ENCODE data around the gene IGF2BP2.

Gene IGF2BP2

GRCh38 chr3:185784317-185784716 lies 40.5 kb downstream of the IGF2BP2 start:
- Histone ChIP-seq H3K14ac (ENCODE audit: low read length) (no peak overlapping the region), H4K8ac (ENCODE audit: low read depth, low read length) (no peak overlapping the region), H3K9ac (ENCODE audit: low read depth, low read length, poor library complexity) (no peak overlapping the region), H3K4ac (ENCODE audit: low read length) (no peak overlapping the region), H2BK12ac (ENCODE audit: low read length) (no peak overlapping the region), H3K27ac (replicated peaks; ENCODE audit: low read length) (no peak overlapping the region), H3K4me3 (ENCODE audit: low read length in 2 of 2) (no peak overlapping the region), H3K9me3 (replicated peaks in 1 of 2; ENCODE audit: control insufficient read depth in 2 of 2, insufficient read depth in 1 of 2, low read depth in 1 of 2, low read length in 2 of 2) (no peaks in the 10 kb centered on the region), H3K4me2 (ENCODE audit: insufficient read depth, low read length, poor library complexity, severe bottlenecking) (no peak overlapping the region), H2BK120ac (ENCODE audit: low read depth, low read length) (no peak overlapping the region), H3K36me3 (replicated peaks in 1 of 2; ENCODE audit: control insufficient read depth in 2 of 2, insufficient read depth in 2 of 2, low read length in 2 of 2) (peaks cover 3 to 37% of the 10 kb centered on the region in 2 donors), H3K18ac (ENCODE audit: low read length) (no peak overlapping the region), H3K4me1 (ENCODE audit: control insufficient read depth in 2 of 2, insufficient read depth in 1 of 2, low read depth in 1 of 2, low read length in 2 of 2) (peaks cover 0 to 8% of the 10 kb centered on the region in 2 donors), H3K79me1 (ENCODE audit: low read depth, low read length) (peaks cover 5% of the 10 kb centered on the region), H3K23ac (ENCODE audit: low read depth, low read length, poor library complexity) (no peak overlapping the region), H2AFZ (ENCODE audit: low read length) (no peak overlapping the region), H2BK15ac (ENCODE audit: low read length) (no peak overlapping the region), H4K91ac (ENCODE audit: low read depth, low read length, poor library complexity) (no peak overlapping the region), H2AK5ac (ENCODE audit: low read depth, low read length) (no peak overlapping the region), H2BK5ac (ENCODE audit: low read length) (no peak overlapping the region), H3K27me3 (ENCODE audit: control insufficient read depth in 3 of 3, insufficient read depth in 3 of 3, low read depth in 1 of 3, low read length in 3 of 3) (no peaks in the 10 kb centered on the region)
- DNase-seq (ENCODE audit: low spot score) = no peak
- no CpG with 5 or more reads among the region's 5 CpGs for WGBS, 2 donors (ENCODE audit: extremely low coverage in 2 of 2, insufficient read length in 2 of 2, insufficient replicate concordance in 1 of 2)

GRCh38 chr3:185781759-185782158 lies 43.1 kb downstream of the IGF2BP2 start:
- Histone ChIP-seq H3K4me2 (ENCODE audit: insufficient read depth, low read length, poor library complexity, severe bottlenecking) (no peak overlapping the region), H3K79me1 (ENCODE audit: low read depth, low read length) (peaks cover 5% of the 10 kb centered on the region), H3K14ac (ENCODE audit: low read length) (no peak overlapping the region), H2AFZ (ENCODE audit: low read length) (no peak overlapping the region), H3K4me1 (ENCODE audit: control insufficient read depth in 2 of 2, insufficient read depth in 1 of 2, low read depth in 1 of 2, low read length in 2 of 2) (peaks cover 0 to 5% of the 10 kb centered on the region in 2 donors), H4K91ac (ENCODE audit: low read depth, low read length, poor library complexity) (no peak overlapping the region), H2BK5ac (ENCODE audit: low read length) (no peak overlapping the region), H4K8ac (ENCODE audit: low read depth, low read length) (no peak overlapping the region), H3K27me3 (ENCODE audit: control insufficient read depth in 3 of 3, insufficient read depth in 3 of 3, low read depth in 1 of 3, low read length in 3 of 3) (no peaks in the 10 kb centered on the region), H3K9me3 (replicated peaks in 1 of 2; ENCODE audit: control insufficient read depth in 2 of 2, insufficient read depth in 1 of 2, low read depth in 1 of 2, low read length in 2 of 2) (no peaks in the 10 kb centered on the region), H2BK120ac (ENCODE audit: low read depth, low read length) (no peak overlapping the region), H3K4me3 (ENCODE audit: low read length in 2 of 2) (no peak overlapping the region), H2AK5ac (ENCODE audit: low read depth, low read length) (no peak overlapping the region), H2BK15ac (ENCODE audit: low read length) (no peak overlapping the region), H3K36me3 (replicated peaks in 1 of 2; ENCODE audit: control insufficient read depth in 2 of 2, insufficient read depth in 2 of 2, low read length in 2 of 2) (peaks cover 3 to 31% of the 10 kb centered on the region in 2 donors), H3K23ac (ENCODE audit: low read depth, low read length, poor library complexity) (no peak overlapping the region), H3K27ac (replicated peaks; ENCODE audit: low read length) (no peak overlapping the region), H2BK12ac (ENCODE audit: low read length) (no peak overlapping the region), H3K4ac (ENCODE audit: low read length) (no peak overlapping the region), H3K18ac (ENCODE audit: low read length) (no peak overlapping the region), H3K9ac (ENCODE audit: low read depth, low read length, poor library complexity) (no peak overlapping the region)
- no peak for DNase-seq (ENCODE audit: low spot score)
- no CpG with 5 or more reads among the region's 3 CpGs for WGBS, 2 donors (ENCODE audit: extremely low coverage in 2 of 2, insufficient read length in 2 of 2, insufficient replicate concordance in 1 of 2)

GRCh38 chr3:185779461-185779860 lies 45.4 kb downstream of the IGF2BP2 start:
- H3K4me2 ChIP-seq (ENCODE audit: insufficient read depth, low read length, poor library complexity, severe bottlenecking) = no peak overlapping the region
- no peak overlapping the region for H3K14ac ChIP-seq (ENCODE audit: low read length)
- no peaks in the 10 kb centered on the region for H3K9me3 ChIP-seq (replicated peaks in 1 of 2; ENCODE audit: control insufficient read depth in 2 of 2, insufficient read depth in 1 of 2, low read depth in 1 of 2, low read length in 2 of 2)
- no peak overlapping the region for H3K4me3 ChIP-seq (ENCODE audit: low read length in 2 of 2)
- H3K18ac ChIP-seq (ENCODE audit: low read length) = no peak overlapping the region
- no peak overlapping the region for H2BK12ac ChIP-seq (ENCODE audit: low read length)
- no peak overlapping the region for H3K9ac ChIP-seq (ENCODE audit: low read depth, low read length, poor library complexity)
- H3K27ac ChIP-seq (replicated peaks; ENCODE audit: low read length) = no peak overlapping the region
- H2BK120ac ChIP-seq (ENCODE audit: low read depth, low read length) = no peak overlapping the region
- H2AFZ ChIP-seq (ENCODE audit: low read length) = no peak overlapping the region
- H2AK5ac ChIP-seq (ENCODE audit: low read depth, low read length) = no peak overlapping the region
- H3K36me3 ChIP-seq (replicated peaks in 1 of 2; ENCODE audit: control insufficient read depth in 2 of 2, insufficient read depth in 2 of 2, low read length in 2 of 2) = peaks cover 2 to 21% of the 10 kb centered on the region in 2 donors
- no peak overlapping the region for H2BK15ac ChIP-seq (ENCODE audit: low read length)
- H3K27me3 ChIP-seq (ENCODE audit: control insufficient read depth in 3 of 3, insufficient read depth in 3 of 3, low read depth in 1 of 3, low read length in 3 of 3) = no peaks in the 10 kb centered on the region
- no peak for DNase-seq (ENCODE audit: low spot score)
- H3K4me1 ChIP-seq (ENCODE audit: control insufficient read depth in 2 of 2, insufficient read depth in 1 of 2, low read depth in 1 of 2, low read length in 2 of 2) = peaks cover 0 to 3% of the 10 kb centered on the region in 2 donors
- no peak overlapping the region for H4K91ac ChIP-seq (ENCODE audit: low read depth, low read length, poor library complexity)
- no peak overlapping the region for H4K8ac ChIP-seq (ENCODE audit: low read depth, low read length)
- peaks cover 5% of the 10 kb centered on the region for H3K79me1 ChIP-seq (ENCODE audit: low read depth, low read length)
- no peak overlapping the region for H2BK5ac ChIP-seq (ENCODE audit: low read length)
- H3K23ac ChIP-seq (ENCODE audit: low read depth, low read length, poor library complexity) = no peak overlapping the region
- no peak overlapping the region for H3K4ac ChIP-seq (ENCODE audit: low read length)
- WGBS, 2 donors (ENCODE audit: extremely low coverage in 2 of 2, insufficient read length in 2 of 2, insufficient replicate concordance in 1 of 2) = no CpG with 5 or more reads among the region's 2 CpGs

GRCh38 chr3:185778821-185779220 lies 46.0 kb downstream of the IGF2BP2 start:
- Histone ChIP-seq H3K79me1 (ENCODE audit: low read depth, low read length) (peaks cover 3% of the 10 kb centered on the region), H3K9ac (ENCODE audit: low read depth, low read length, poor library complexity) (no peak overlapping the region), H3K18ac (ENCODE audit: low read length) (no peak overlapping the region), H3K4me2 (ENCODE audit: insufficient read depth, low read length, poor library complexity, severe bottlenecking) (no peak overlapping the region), H3K36me3 (replicated peaks in 1 of 2; ENCODE audit: control insufficient read depth in 2 of 2, insufficient read depth in 2 of 2, low read length in 2 of 2) (peaks cover 0 to 15% of the 10 kb centered on the region in 2 donors), H3K27me3 (ENCODE audit: control insufficient read depth in 3 of 3, insufficient read depth in 3 of 3, low read depth in 1 of 3, low read length in 3 of 3) (no peaks in the 10 kb centered on the region), H4K8ac (ENCODE audit: low read depth, low read length) (no peak overlapping the region), H3K4ac (ENCODE audit: low read length) (no peak overlapping the region), H3K27ac (replicated peaks; ENCODE audit: low read length) (no peak overlapping the region), H3K4me1 (ENCODE audit: control insufficient read depth in 2 of 2, insufficient read depth in 1 of 2, low read depth in 1 of 2, low read length in 2 of 2) (peaks cover 3 to 4% of the 10 kb centered on the region in 2 donors), H2AFZ (ENCODE audit: low read length) (no peak overlapping the region), H2AK5ac (ENCODE audit: low read depth, low read length) (no peak overlapping the region), H3K23ac (ENCODE audit: low read depth, low read length, poor library complexity) (no peak overlapping the region), H3K14ac (ENCODE audit: low read length) (no peak overlapping the region), H3K4me3 (ENCODE audit: low read length in 2 of 2) (no peak overlapping the region), H2BK12ac (ENCODE audit: low read length) (no peak overlapping the region), H2BK5ac (ENCODE audit: low read length) (no peak overlapping the region), H2BK15ac (ENCODE audit: low read length) (no peak overlapping the region), H2BK120ac (ENCODE audit: low read depth, low read length) (no peak overlapping the region), H3K9me3 (replicated peaks in 1 of 2; ENCODE audit: control insufficient read depth in 2 of 2, insufficient read depth in 1 of 2, low read depth in 1 of 2, low read length in 2 of 2) (no peaks in the 10 kb centered on the region), H4K91ac (ENCODE audit: low read depth, low read length, poor library complexity) (no peak overlapping the region)
- WGBS, 2 donors (ENCODE audit: extremely low coverage in 2 of 2, insufficient read length in 2 of 2, insufficient replicate concordance in 1 of 2) = no CpG with 5 or more reads among the region's 1 CpG
- no peak for DNase-seq (ENCODE audit: low spot score)

Data from neuronal stem cell (in vitro differentiated cells).